IMR-90 (cell line): ENCODE measurements around the gene TFB2M. TPM values are rescaled to one million over a fixed set of nuclear protein-coding genes. Genes with fewer than 3 reads are reported as not detected.
A peak's percentile ranks its signal among the peaks of the same experiment; 100 is the strongest.

Source experiments
- ATAC-seq: fragments of 200-7000 bp; cut with Tn5 transposase; 2 replicates; pipeline ENCODE4 v1.9.1; 2020; ENCODE audit warnings: low read depth, mild to moderate bottlenecking, moderate library complexity
- BruUV-seq: library from RNA; stranded (reverse); fragments of 400-500 nt; replicated peaks from 2 replicates; lab custom pipeline; 2021; lab: Mats Ljungman, UMichigan
- CTCF ChIA-PET: fragments of 300-600 bp; formaldehyde crosslinking; extraction: SDS; loops from one replicate; lab custom pipeline; 2021; ENCODE audit warnings: antibody characterized with exemption; lab: Yijun Ruan, JAX
- POLR2A ChIA-PET: fragments of 300-600 bp; sonication (Branson Sonifier 250); formaldehyde crosslinking; loops from one replicate; lab custom pipeline; 2022; ENCODE audit warnings: antibody characterized with exemption; ENCODE audit not compliant: unreplicated experiment; lab: Charles Lee
- DNase-seq: peaks from one replicate; pipeline ENCODE4 v3.0.0; 2013
- H2AFZ ChIP-seq: replicated peaks from 2 replicates; pipeline ENCODE3; 2013; ENCODE audit warnings: low read length, mild to moderate bottlenecking; ENCODE audit not compliant: poor library complexity
- H2AK5ac ChIP-seq: 2 replicates; pipeline ENCODE4 v1.6.1; 2013; ENCODE audit warnings: low read depth, low read length, inconsistent platforms
- H2AK9ac ChIP-seq: replicated peaks from 2 replicates; pipeline ENCODE3; 2013; ENCODE audit warnings: mild to moderate bottlenecking, low read depth, low read length, moderate library complexity; ENCODE audit not compliant: poor library complexity
- H2BK120ac ChIP-seq: 2 replicates; pipeline ENCODE4 v1.6.1; 2013; ENCODE audit warnings: low read depth, low read length, inconsistent platforms
- H2BK15ac ChIP-seq: 3 replicates; pipeline ENCODE4 v1.6.1; 2013; ENCODE audit warnings: low read depth, low read length, inconsistent platforms
- H2BK20ac ChIP-seq: 2 replicates; pipeline ENCODE4 v1.6.1; 2013; ENCODE audit warnings: low read depth, mild to moderate bottlenecking, inconsistent platforms, low read length, moderate library complexity
- H2BK5ac ChIP-seq: 2 replicates; pipeline ENCODE4 v1.6.1; 2013; ENCODE audit warnings: mild to moderate bottlenecking, low read depth, low read length, inconsistent platforms; ENCODE audit not compliant: poor library complexity, severe bottlenecking
- H3K14ac ChIP-seq: replicated peaks from 2 replicates; pipeline ENCODE4 v1.6.1; 2013; ENCODE audit warnings: low read depth, low read length, inconsistent platforms
- H3K18ac ChIP-seq: 2 replicates; pipeline ENCODE4 v1.6.1; 2013; ENCODE audit warnings: low read depth, low read length, control low read depth
- H3K23ac ChIP-seq: 2 replicates; pipeline ENCODE4 v1.6.1; 2013; ENCODE audit warnings: low read depth, low read length, inconsistent platforms
- H3K27ac ChIP-seq: 2 replicates; pipeline ENCODE4 v1.5.1; 2013; ENCODE audit warnings: mild to moderate bottlenecking, control low read depth, low read length; ENCODE audit not compliant: insufficient read depth
- H3K27me3 ChIP-seq: 2 replicates; pipeline ENCODE4 v1.6.1; 2013; ENCODE audit warnings: low read length; ENCODE audit not compliant: control insufficient read depth, insufficient read depth
- H3K36me3 ChIP-seq: 2 replicates; pipeline ENCODE4 v1.6.1; 2013; ENCODE audit warnings: low read length, mixed read lengths; ENCODE audit not compliant: control insufficient read depth, insufficient read depth
- H3K4ac ChIP-seq: 2 replicates; pipeline ENCODE4 v1.6.1; 2013; ENCODE audit warnings: low read depth, low read length, inconsistent platforms
- H3K4me1 ChIP-seq: 2 replicates; pipeline ENCODE4 v1.6.1; 2013; ENCODE audit warnings: low read length, mixed read lengths; ENCODE audit not compliant: control insufficient read depth, insufficient read depth
- H3K4me2 ChIP-seq: 2 replicates; pipeline ENCODE4 v1.6.1; 2013; ENCODE audit warnings: low read depth, mild to moderate bottlenecking, control low read depth, low read length, moderate library complexity
- H3K4me3 ChIP-seq: 2 replicates; pipeline ENCODE4 v1.5.1; 2013; ENCODE audit warnings: low read depth, mild to moderate bottlenecking, control low read depth, low read length, moderate library complexity; ENCODE audit not compliant: insufficient read depth
- H3K56ac ChIP-seq: 2 replicates; pipeline ENCODE4 v1.6.1; 2013; ENCODE audit warnings: low read length, inconsistent platforms; ENCODE audit not compliant: insufficient read depth; ENCODE audit errors: extremely low read depth
- H3K79me1 ChIP-seq, 2 experiments: 2 replicates each; pipeline ENCODE4 v1.6.1; 2013; ENCODE audit warnings: low read length in 2 of 2, inconsistent platforms in 1 of 2, low read depth in 1 of 2
- H3K9ac ChIP-seq: 2 replicates; pipeline ENCODE4 v1.6.1; 2013; ENCODE audit warnings: low read depth, low read length, control low read depth
- H3K9me1 ChIP-seq: 2 replicates; pipeline ENCODE4 v1.6.1; 2013; ENCODE audit warnings: low read length, inconsistent platforms; ENCODE audit not compliant: insufficient read depth
- H3K9me3 ChIP-seq: 2 replicates; pipeline ENCODE4 v1.6.1; 2013; ENCODE audit warnings: low read length; ENCODE audit not compliant: control insufficient read depth, insufficient read depth
- H4K20me1 ChIP-seq: 2 replicates; pipeline ENCODE4 v1.6.1; 2013; ENCODE audit warnings: low read length, inconsistent platforms; ENCODE audit not compliant: insufficient read depth
- H4K5ac ChIP-seq: 2 replicates; pipeline ENCODE4 v1.6.1; 2013; ENCODE audit warnings: mild to moderate bottlenecking, low read depth, low read length, control low read depth
- H4K8ac ChIP-seq, 2 experiments: 2 replicates each; pipeline ENCODE4 v1.6.1; 2013; ENCODE audit warnings: low read depth in 2 of 2, low read length in 2 of 2, control low read depth in 1 of 2, inconsistent platforms in 1 of 2
- H4K91ac ChIP-seq: 2 replicates; pipeline ENCODE4 v1.6.1; 2013; ENCODE audit warnings: low read depth, low read length, inconsistent platforms; ENCODE audit not compliant: insufficient read depth
- CEBPB ChIP-seq: IDR thresholded peaks from 2 replicates; pipeline ENCODE4 v1.6.1; 2012; ENCODE audit warnings: low read depth, low read length, improper control_type of control experiment
- CHD1 ChIP-seq: IDR thresholded peaks from 2 replicates; pipeline ENCODE4 v1.6.1; 2012; ENCODE audit warnings: low read depth, low read length, improper control_type of control experiment
- POLR2A ChIP-seq: IDR thresholded peaks from 2 replicates; pipeline ENCODE4 v1.6.1; 2012; ENCODE audit warnings: mild to moderate bottlenecking, low read depth, low read length
- RAD21 ChIP-seq: IDR thresholded peaks from 2 replicates; pipeline ENCODE4 v1.6.1; 2012; ENCODE audit warnings: low read length, improper control_type of control experiment
- RCOR1 ChIP-seq: IDR thresholded peaks from 2 replicates; pipeline ENCODE4 v1.6.1; 2012; ENCODE audit warnings: mild to moderate bottlenecking, low read length, improper control_type of control experiment; ENCODE audit not compliant: insufficient replicate concordance
- WGBS, 2 experiments: methylation state at CpG; one replicate each; pipeline versions ENCODE4 v1.1.5 to v1.1.7; 2013; ENCODE audit warnings: missing lambda C conversion rate in 2 of 2; ENCODE audit not compliant: insufficient read length in 1 of 2; ENCODE audit errors: extremely low coverage in 2 of 2; 5-methylcytosine and 5-hydroxymethylcytosine counted together
- dilution Hi-C: fragments of 300-500 bp; cut with HindIII; formaldehyde crosslinking; loops from one replicate; pipeline ENCODE4 v1.14.3; 2018; ENCODE audit warnings: low sequenced_read_pairs; ENCODE audit not compliant: unreplicated experiment
- in situ Hi-C: fragments of 300-500 bp; cut with MboI; formaldehyde crosslinking; loops from 3 replicates; pipeline ENCODE4 v1.14.3; 2019; ENCODE audit warnings: low sequenced_read_pairs, inconsistent platforms, mixed read lengths
- intact Hi-C: fragments of 100-400 bp; cut with micrococcal nuclease; formaldehyde crosslinking; loops from 2 replicates; pipeline ENCODE4 v1.10.0; 2022
- polyA plus RNA-seq, 3 experiments: library from polyadenylated mRNA; depleted of rRNA; stranded (reverse); fragments of >200 nt; gene quantifications; 2 replicates each; pipeline ENCODE4 v1.2.3, GENCODE V29; 2012; ENCODE audit warnings: low replicate concordance in 1 of 3
- total RNA-seq: library from RNA; depleted of rRNA; stranded (reverse); fragments of >200 nt; gene quantifications from 2 replicates; pipeline ENCODE4 v1.2.3, GENCODE V29; 2012
- TF ChIP-seq, protein P1 (sequence below): conservative IDR thresholded peaks from 2 replicates; pipeline ENCODE4 v1.5.1; 2012; ENCODE audit warnings: mild to moderate bottlenecking, low read depth, low read length, improper control_type of control experiment
- TF ChIP-seq, protein P2 (sequence below): fragments of 150-350 bp; IDR thresholded peaks from 2 replicates; pipeline ENCODE4 v1.6.1; 2017; ENCODE audit warnings: mild to moderate bottlenecking, antibody characterized with exemption, low read length, low read depth
- TF ChIP-seq, protein P3 (sequence below): fragments of 150-350 bp; IDR thresholded peaks from 2 replicates; pipeline ENCODE4 v1.6.1; 2016; ENCODE audit warnings: low read depth, mild to moderate bottlenecking, low read length, moderate library complexity, borderline replicate concordance

Gene TFB2M
- total and polyA plus RNA-seq, 2 of the 4 experiments (the other 2 are of a cell fraction) = 13.3 to 15.7 TPM

DNA sequence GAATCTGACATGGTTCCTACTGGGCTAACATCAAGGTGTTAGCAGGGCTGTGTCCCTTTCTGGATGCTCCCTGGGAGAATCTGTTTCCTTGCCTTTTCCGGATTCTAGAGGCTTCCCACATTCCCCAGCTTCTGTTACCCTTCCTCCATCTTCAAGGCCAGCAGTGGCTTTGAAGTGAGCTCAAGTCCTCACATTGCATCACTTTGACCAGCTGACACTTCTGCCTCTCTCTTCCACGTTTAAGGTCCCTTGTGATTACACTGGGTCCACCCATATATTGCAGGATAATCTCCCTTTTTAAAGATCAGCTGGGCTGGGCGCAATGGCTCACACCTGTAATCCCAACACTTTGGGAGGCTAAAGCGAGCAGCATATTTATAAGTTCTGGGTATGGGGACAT lies 33.3 kb upstream of the TFB2M start:
- no peak overlapping the region for H2BK5ac ChIP-seq
- H3K23ac ChIP-seq = no peak overlapping the region
- H3K4me3 ChIP-seq = no peak overlapping the region
- H3K18ac ChIP-seq = no peak overlapping the region
- H3K27me3 ChIP-seq = no peaks in the 10 kb centered on the region
- CTCF ChIA-PET = no interaction called here
- H3K9me1 ChIP-seq = peaks cover 20% of the 10 kb centered on the region
- H2BK15ac ChIP-seq = no peak overlapping the region
- H3K4ac ChIP-seq = no peak overlapping the region
- POLR2A ChIA-PET = no interaction called here
- DNase-seq = no peak
- no peak overlapping the region for H2BK20ac ChIP-seq
- intact Hi-C loops = loop anchor here (5.0 kb wide), 1 partner anchor 33 kb away; no protein-coding TSS in a partner anchor
- no peaks in the 10 kb centered on the region; the same call in none of the 2 replicates for H3K9me3 ChIP-seq
- WGBS, 2 experiments = no CpG with 5 or more reads among the region's 4 CpGs
- H4K5ac ChIP-seq = no peak overlapping the region
- H4K8ac ChIP-seq = no peak overlapping the region
- H3K79me1 ChIP-seq = peaks cover 18 to 80% of the 10 kb centered on the region in 2 experiments
- H3K9ac ChIP-seq = no peak overlapping the region
- no peak overlapping the region for H3K4me2 ChIP-seq
- 0 out of 2 replicates have a peak, but pooled peaks have one; percentile 30 for TF ChIP-seq CEBPB
- TF ChIP-seq, protein P1, sequence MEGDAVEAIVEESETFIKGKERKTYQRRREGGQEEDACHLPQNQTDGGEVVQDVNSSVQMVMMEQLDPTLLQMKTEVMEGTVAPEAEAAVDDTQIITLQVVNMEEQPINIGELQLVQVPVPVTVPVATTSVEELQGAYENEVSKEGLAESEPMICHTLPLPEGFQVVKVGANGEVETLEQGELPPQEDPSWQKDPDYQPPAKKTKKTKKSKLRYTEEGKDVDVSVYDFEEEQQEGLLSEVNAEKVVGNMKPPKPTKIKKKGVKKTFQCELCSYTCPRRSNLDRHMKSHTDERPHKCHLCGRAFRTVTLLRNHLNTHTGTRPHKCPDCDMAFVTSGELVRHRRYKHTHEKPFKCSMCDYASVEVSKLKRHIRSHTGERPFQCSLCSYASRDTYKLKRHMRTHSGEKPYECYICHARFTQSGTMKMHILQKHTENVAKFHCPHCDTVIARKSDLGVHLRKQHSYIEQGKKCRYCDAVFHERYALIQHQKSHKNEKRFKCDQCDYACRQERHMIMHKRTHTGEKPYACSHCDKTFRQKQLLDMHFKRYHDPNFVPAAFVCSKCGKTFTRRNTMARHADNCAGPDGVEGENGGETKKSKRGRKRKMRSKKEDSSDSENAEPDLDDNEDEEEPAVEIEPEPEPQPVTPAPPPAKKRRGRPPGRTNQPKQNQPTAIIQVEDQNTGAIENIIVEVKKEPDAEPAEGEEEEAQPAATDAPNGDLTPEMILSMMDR = no peak
- TF ChIP-seq CHD1 = no peak
- no peak for TF ChIP-seq RAD21
- TF ChIP-seq, protein P2, sequence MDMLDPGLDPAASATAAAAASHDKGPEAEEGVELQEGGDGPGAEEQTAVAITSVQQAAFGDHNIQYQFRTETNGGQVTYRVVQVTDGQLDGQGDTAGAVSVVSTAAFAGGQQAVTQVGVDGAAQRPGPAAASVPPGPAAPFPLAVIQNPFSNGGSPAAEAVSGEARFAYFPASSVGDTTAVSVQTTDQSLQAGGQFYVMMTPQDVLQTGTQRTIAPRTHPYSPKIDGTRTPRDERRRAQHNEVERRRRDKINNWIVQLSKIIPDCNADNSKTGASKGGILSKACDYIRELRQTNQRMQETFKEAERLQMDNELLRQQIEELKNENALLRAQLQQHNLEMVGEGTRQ = no peak
- no peak for TF ChIP-seq POLR2A
- TF ChIP-seq, protein P3, sequence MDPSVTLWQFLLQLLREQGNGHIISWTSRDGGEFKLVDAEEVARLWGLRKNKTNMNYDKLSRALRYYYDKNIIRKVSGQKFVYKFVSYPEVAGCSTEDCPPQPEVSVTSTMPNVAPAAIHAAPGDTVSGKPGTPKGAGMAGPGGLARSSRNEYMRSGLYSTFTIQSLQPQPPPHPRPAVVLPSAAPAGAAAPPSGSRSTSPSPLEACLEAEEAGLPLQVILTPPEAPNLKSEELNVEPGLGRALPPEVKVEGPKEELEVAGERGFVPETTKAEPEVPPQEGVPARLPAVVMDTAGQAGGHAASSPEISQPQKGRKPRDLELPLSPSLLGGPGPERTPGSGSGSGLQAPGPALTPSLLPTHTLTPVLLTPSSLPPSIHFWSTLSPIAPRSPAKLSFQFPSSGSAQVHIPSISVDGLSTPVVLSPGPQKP = no peak
- TF ChIP-seq RCOR1 = no peak
- no peak overlapping the region for H4K91ac ChIP-seq
- no peak overlapping the region for H2BK120ac ChIP-seq
- in situ Hi-C loops = no loop called here
- H3K56ac ChIP-seq = no peak overlapping the region
- no peak overlapping the region for H2AFZ ChIP-seq
- H3K27ac ChIP-seq = no peak overlapping the region
- H3K4me1 ChIP-seq = peaks cover 8% of the 10 kb centered on the region
- peaks cover 8% of the 10 kb centered on the region; the same call in 1 of the 2 replicates for H4K20me1 ChIP-seq
- no peak for ATAC-seq
- H2AK9ac ChIP-seq = no peak overlapping the region
- H3K14ac ChIP-seq = no peak overlapping the region; the same call in 1 of the 2 replicates
- dilution Hi-C loops = no loop called here
- H2AK5ac ChIP-seq = no peak overlapping the region
- no TSS peak for BruUV-seq
- peaks cover 2% of the 10 kb centered on the region for H3K36me3 ChIP-seq
